Natural killer cell (primary cell): Measurements from ENCODE around the gene CCDC38. TPM values are rescaled to one million over a fixed set of nuclear protein-coding genes. Genes with fewer than 3 reads are reported as not detected.

Experiments used
- ATAC-seq, 3 donors: fragments of 150-1000 bp in 2 of 3; fragments of 200-7000 bp in 1 of 3; cut with Tn5 transposase; 1 replicate in 1 of 3; 2 replicates in 2 of 3; pipeline ENCODE4 v1.10.0; 2021; ENCODE audit warnings: mild to moderate bottlenecking in 2 of 3, moderate library complexity in 2 of 3
- DNase-seq, 2 donors: peaks; one replicate each; pipeline versions ENCODE4 v3.0.0 to v3.0.0-alpha.2; 2013 to 2021; ENCODE audit warnings: mixed read lengths in 1 of 2
- H3K27ac ChIP-seq: one replicate; pipeline ENCODE4 v1.5.1; 2013; ENCODE audit warnings: mild to moderate bottlenecking, low read length
- H3K27me3 ChIP-seq: one replicate; pipeline ENCODE4 v1.6.1; 2013; ENCODE audit warnings: low read length; ENCODE audit not compliant: control insufficient read depth, insufficient read depth
- H3K36me3 ChIP-seq: one replicate; pipeline ENCODE4 v1.6.1; 2013; ENCODE audit warnings: low read length; ENCODE audit not compliant: control insufficient read depth, insufficient read depth
- H3K4me1 ChIP-seq: one replicate; pipeline ENCODE4 v1.6.1; 2013; ENCODE audit warnings: low read length; ENCODE audit not compliant: control insufficient read depth, insufficient read depth
- H3K4me3 ChIP-seq: one replicate; pipeline ENCODE4 v1.5.1; 2013; ENCODE audit warnings: low read length
- H3K9me3 ChIP-seq: one replicate; pipeline ENCODE4 v1.6.1; 2013; ENCODE audit warnings: low read length; ENCODE audit not compliant: control insufficient read depth, insufficient read depth
- H3K27ac Mint-ChIP-seq, 2 donors: one replicate each; pipeline ENCODE4 v1.8.0; 2022; ENCODE audit warnings: mild to moderate bottlenecking in 2 of 2, mixed read lengths in 2 of 2, moderate library complexity in 1 of 2
- H3K27me3 Mint-ChIP-seq, 2 donors: one replicate each; pipeline ENCODE4 v1.8.0; 2022; ENCODE audit warnings: low read depth in 2 of 2, mixed read lengths in 2 of 2
- H3K36me3 Mint-ChIP-seq: one replicate; pipeline ENCODE4 v1.8.0; 2022; ENCODE audit warnings: mixed read lengths
- H3K4me1 Mint-ChIP-seq, 2 donors: one replicate each; pipeline ENCODE4 v1.8.0; 2022; ENCODE audit warnings: mixed read lengths in 2 of 2
- H3K4me3 Mint-ChIP-seq: one replicate; pipeline ENCODE4 v1.8.0; 2022; ENCODE audit warnings: mild to moderate bottlenecking, moderate library complexity, mixed read lengths
- H3K9me3 Mint-ChIP-seq, 2 donors: one replicate each; pipeline ENCODE4 v1.8.0; 2022; ENCODE audit warnings: mixed read lengths in 2 of 2
- WGBS: methylation state at CpG from one replicate; pipeline ENCODE4 v1.1.7; 2013; ENCODE audit warnings: missing lambda C conversion rate; ENCODE audit not compliant: insufficient coverage; 5-methylcytosine and 5-hydroxymethylcytosine counted together
- intact Hi-C: fragments of 100-400 bp; cut with micrococcal nuclease; formaldehyde crosslinking; loops from one replicate; pipeline ENCODE4 v1.14.2; 2022
- total RNA-seq, 4 donors: library from RNA; stranded (reverse); fragments of 120-200 nt in 1 of 4; gene quantifications; one replicate each; pipeline versions ENCODE4 v1.2.3 to v1.2.4, GENCODE V29; 2013 to 2022
- TF ChIP-seq, protein P1 (sequence below): fragments of 200-600 bp; IDR thresholded peaks from one replicate; pipeline ENCODE4 v1.8.0; 2022; ENCODE audit warnings: antibody characterized with exemption

Gene CCDC38
- total RNA-seq, 3 donors from 2014 or later (not counting 1 experiment from before 2014, with no cell fraction given) = 0.35 to 1.2 (median 0.63) TPM

DNA sequence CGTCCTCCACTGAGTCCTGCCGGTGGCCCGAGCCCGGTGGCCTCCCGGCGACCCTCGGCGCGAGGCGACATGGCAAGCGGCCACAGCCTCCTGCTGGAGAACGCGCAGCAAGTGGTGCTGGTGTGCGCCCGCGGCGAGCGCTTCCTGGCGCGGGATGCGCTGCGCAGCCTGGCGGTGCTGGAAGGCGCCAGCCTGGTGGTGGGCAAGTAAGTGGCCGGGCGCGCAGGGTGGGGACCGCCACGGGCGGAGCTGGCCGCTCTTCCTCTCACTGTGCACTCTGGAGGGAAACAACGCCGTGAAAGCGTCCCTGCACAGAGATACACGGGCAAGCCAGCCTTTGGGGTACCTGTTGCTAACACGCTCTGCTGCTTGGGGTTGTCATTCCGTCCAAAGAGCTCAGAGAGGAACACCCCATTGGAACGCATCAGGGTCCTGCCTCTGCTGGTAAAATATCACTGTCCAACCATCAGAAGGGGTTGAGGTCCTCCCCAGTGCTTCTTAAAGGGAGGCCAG lies 972 bp upstream of the CCDC38 start, which contains the start of gene AMDHD1:
Gene AMDHD1, plus strand, starts transcription at position 2 of the 513 bp plus-strand sequence. Its CDS starts 68 bp downstream, at position 70.
- peaks cover 6 to 7% of the 10 kb centered on the region in 2 donors for H3K4me1 Mint-ChIP-seq
- H3K4me3 Mint-ChIP-seq = peak within 1 kb of the TSS; percentile 96
- under 1% methylated on average over 38 of the region's 38 CpGs for WGBS
- H3K36me3 Mint-ChIP-seq = no peaks in the 10 kb centered on the region
- Histone ChIP-seq H3K9me3 (no peaks in the 10 kb centered on the region), H3K27me3 (no peaks in the 10 kb centered on the region), H3K4me3 (peak within 1 kb of the TSS; percentile 84), H3K27ac (peak within 1 kb of the TSS; percentile 65), H3K36me3 (no peaks in the 10 kb centered on the region), H3K4me1 (peaks cover 13% of the 10 kb centered on the region)
- H3K27me3 Mint-ChIP-seq = peaks cover 0 to 8% of the 10 kb centered on the region in 2 donors
- ATAC-seq (peak; percentile 64 to 77 (median 71)), DNase-seq (peak; percentile 56 to 81)
- peak within 1 kb of the TSS; percentile 69 to 93 for H3K27ac Mint-ChIP-seq
- no peaks in the 10 kb centered on the region for H3K9me3 Mint-ChIP-seq
- TF ChIP-seq, protein P1, sequence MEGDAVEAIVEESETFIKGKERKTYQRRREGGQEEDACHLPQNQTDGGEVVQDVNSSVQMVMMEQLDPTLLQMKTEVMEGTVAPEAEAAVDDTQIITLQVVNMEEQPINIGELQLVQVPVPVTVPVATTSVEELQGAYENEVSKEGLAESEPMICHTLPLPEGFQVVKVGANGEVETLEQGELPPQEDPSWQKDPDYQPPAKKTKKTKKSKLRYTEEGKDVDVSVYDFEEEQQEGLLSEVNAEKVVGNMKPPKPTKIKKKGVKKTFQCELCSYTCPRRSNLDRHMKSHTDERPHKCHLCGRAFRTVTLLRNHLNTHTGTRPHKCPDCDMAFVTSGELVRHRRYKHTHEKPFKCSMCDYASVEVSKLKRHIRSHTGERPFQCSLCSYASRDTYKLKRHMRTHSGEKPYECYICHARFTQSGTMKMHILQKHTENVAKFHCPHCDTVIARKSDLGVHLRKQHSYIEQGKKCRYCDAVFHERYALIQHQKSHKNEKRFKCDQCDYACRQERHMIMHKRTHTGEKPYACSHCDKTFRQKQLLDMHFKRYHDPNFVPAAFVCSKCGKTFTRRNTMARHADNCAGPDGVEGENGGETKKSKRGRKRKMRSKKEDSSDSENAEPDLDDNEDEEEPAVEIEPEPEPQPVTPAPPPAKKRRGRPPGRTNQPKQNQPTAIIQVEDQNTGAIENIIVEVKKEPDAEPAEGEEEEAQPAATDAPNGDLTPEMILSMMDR = peak; percentile 11
- intact Hi-C loops = loop anchor here (2.0 kb wide), 1 partner anchor 85 kb away; the partner anchor contains the start of gene SNRPF

DNA sequence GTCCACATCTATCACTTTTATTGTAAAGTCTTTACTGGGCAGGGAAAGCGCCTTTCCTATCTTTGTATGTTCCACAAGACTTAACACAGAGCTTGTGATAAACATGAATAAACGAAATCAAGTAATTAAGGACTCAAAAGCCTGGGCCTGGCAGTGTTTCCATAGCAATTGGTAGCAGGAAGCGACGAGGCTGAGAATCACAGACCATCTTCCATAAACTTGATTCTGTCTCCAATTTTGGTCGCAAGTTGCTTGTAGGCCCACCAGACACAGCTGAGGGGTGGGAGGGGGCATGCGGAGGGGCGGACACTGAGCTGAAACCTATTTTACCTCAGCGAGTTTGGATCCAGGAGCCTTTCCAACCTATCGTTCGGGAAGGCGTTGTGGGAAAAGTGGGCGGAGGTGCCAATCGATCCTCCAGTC lies 302 bp downstream of the CCDC38 start:
- DNase-seq = peak in 1 of 2 donors; percentile 27
- ATAC-seq = no peak

GRCh38 chr12:95940514-95940913 lies 1.9 kb downstream of the CCDC38 start:
- H3K27me3 ChIP-seq = peaks cover 2% of the 10 kb centered on the region
- 90% methylated on average over 5 of the region's 6 CpGs for WGBS
- no peaks in the 10 kb centered on the region for H3K9me3 ChIP-seq
- H3K36me3 Mint-ChIP-seq = no peaks in the 10 kb centered on the region
- no peak overlapping the region for H3K27ac ChIP-seq
- ATAC-seq = no peak
- H3K36me3 ChIP-seq = no peaks in the 10 kb centered on the region
- H3K27me3 Mint-ChIP-seq = peaks cover 0 to 12% of the 10 kb centered on the region in 2 donors
- H3K4me3 ChIP-seq = no peak overlapping the region
- peak overlapping the region; percentile 1 for H3K4me3 Mint-ChIP-seq
- intact Hi-C loops = no loop called here
- H3K27ac Mint-ChIP-seq = no peak overlapping the region
- no peak for DNase-seq
- TF ChIP-seq, protein P1 = no peak
- H3K4me1 Mint-ChIP-seq = peaks cover 6 to 7% of the 10 kb centered on the region in 2 donors
- no peaks in the 10 kb centered on the region for H3K9me3 Mint-ChIP-seq
- H3K4me1 ChIP-seq = peaks cover 13% of the 10 kb centered on the region

More for the DNA sequence above, 302 bp downstream of the CCDC38 start:
- H3K27ac ChIP-seq = peak overlapping the region; percentile 65
- H3K9me3 Mint-ChIP-seq = no peaks in the 10 kb centered on the region
- H3K4me3 Mint-ChIP-seq = peak overlapping the region; percentile 96
- peaks cover 6 to 7% of the 10 kb centered on the region in 2 donors for H3K4me1 Mint-ChIP-seq
- WGBS = 13% methylated on average over 13 of the region's 13 CpGs
- peak overlapping the region; percentile 84 for H3K4me3 ChIP-seq
- H3K36me3 Mint-ChIP-seq = no peaks in the 10 kb centered on the region
- H3K9me3 ChIP-seq = no peaks in the 10 kb centered on the region
- H3K4me1 ChIP-seq = peaks cover 13% of the 10 kb centered on the region
- TF ChIP-seq, protein P1 = no peak
- no peaks in the 10 kb centered on the region for H3K27me3 ChIP-seq
- H3K27me3 Mint-ChIP-seq = peaks cover 0 to 12% of the 10 kb centered on the region in 2 donors
- H3K36me3 ChIP-seq = no peaks in the 10 kb centered on the region
- peak overlapping the region; percentile 29 to 93 for H3K27ac Mint-ChIP-seq
- intact Hi-C loops = loop anchor here (2.0 kb wide), 1 partner anchor 83 kb away; the partner anchor contains the start of gene SNRPF
